HEK293T (cell line): ENCODE data around the gene IGF1R.

Source experiments
- CTBP1 ChIP-seq: fragments of 450-650 bp; IDR thresholded peaks from 2 replicates; pipeline ENCODE4 v1.6.1; 2016; ENCODE audit warnings: borderline replicate concordance
- ELF4 ChIP-seq: fragments of 450-650 bp; IDR thresholded peaks from 2 replicates; pipeline ENCODE4 v1.6.1; 2017; ENCODE audit warnings: antibody characterized with exemption
- FOXA1 ChIP-seq: fragments of 450-650 bp; IDR thresholded peaks from 2 replicates; pipeline ENCODE4 v1.6.1; 2016; ENCODE audit warnings: mild to moderate bottlenecking
- FOXM1 ChIP-seq: fragments of 450-650 bp; IDR thresholded peaks from 2 replicates; pipeline ENCODE4 v1.6.1; 2017; ENCODE audit warnings: mild to moderate bottlenecking, borderline replicate concordance
- HDGF ChIP-seq: fragments of 450-650 bp; IDR thresholded peaks from 2 replicates; pipeline ENCODE4 v1.6.1; 2017; ENCODE audit warnings: antibody characterized with exemption, borderline replicate concordance
- L3MBTL2 ChIP-seq: fragments of 450-650 bp; conservative IDR thresholded peaks from 2 replicates; pipeline ENCODE4 v1.6.1; 2016; ENCODE audit warnings: mild to moderate bottlenecking
- SP1 ChIP-seq: fragments of 450-650 bp; IDR thresholded peaks from 2 replicates; pipeline ENCODE4 v1.6.1; 2017
- SUZ12 ChIP-seq: fragments of 450-650 bp; IDR thresholded peaks from 2 replicates; pipeline ENCODE4 v1.6.1; 2016; ENCODE audit warnings: mild to moderate bottlenecking
- TARDBP ChIP-seq: fragments of 450-650 bp; IDR thresholded peaks from 2 replicates; pipeline ENCODE4 v1.6.1; 2016
- ZNF384 ChIP-seq: fragments of 450-650 bp; IDR thresholded peaks from 2 replicates; pipeline ENCODE4 v1.6.1; 2016
- TF ChIP-seq, protein P1 (sequence below): fragments of 450-650 bp; IDR thresholded peaks from 2 replicates; pipeline ENCODE4 v1.6.1; 2016

DNA sequence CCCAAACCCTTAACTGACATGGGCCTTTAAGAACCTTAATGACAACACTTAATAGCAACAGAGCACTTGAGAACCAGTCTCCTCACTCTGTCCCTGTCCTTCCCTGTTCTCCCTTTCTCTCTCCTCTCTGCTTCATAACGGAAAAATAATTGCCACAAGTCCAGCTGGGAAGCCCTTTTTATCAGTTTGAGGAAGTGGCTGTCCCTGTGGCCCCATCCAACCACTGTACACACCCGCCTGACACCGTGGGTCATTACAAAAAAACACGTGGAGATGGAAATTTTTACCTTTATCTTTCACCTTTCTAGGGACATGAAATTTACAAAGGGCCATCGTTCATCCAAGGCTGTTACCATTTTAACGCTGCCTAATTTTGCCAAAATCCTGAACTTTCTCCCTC, 309.3 kb downstream of the IGF1R start:
- TF ChIP-seq FOXM1, result no peak
- no peak for TF ChIP-seq CTBP1
- no peak for TF ChIP-seq SP1
- TF ChIP-seq HDGF, result no peak
- no peak for TF ChIP-seq TARDBP
- no peak for TF ChIP-seq ELF4
- TF ChIP-seq SUZ12, result no peak
- TF ChIP-seq, protein P1, sequence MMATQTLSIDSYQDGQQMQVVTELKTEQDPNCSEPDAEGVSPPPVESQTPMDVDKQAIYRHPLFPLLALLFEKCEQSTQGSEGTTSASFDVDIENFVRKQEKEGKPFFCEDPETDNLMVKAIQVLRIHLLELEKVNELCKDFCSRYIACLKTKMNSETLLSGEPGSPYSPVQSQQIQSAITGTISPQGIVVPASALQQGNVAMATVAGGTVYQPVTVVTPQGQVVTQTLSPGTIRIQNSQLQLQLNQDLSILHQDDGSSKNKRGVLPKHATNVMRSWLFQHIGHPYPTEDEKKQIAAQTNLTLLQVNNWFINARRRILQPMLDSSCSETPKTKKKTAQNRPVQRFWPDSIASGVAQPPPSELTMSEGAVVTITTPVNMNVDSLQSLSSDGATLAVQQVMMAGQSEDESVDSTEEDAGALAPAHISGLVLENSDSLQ, result no peak
- no peak for TF ChIP-seq FOXA1
- TF ChIP-seq ZNF384, result no peak
- no peak for TF ChIP-seq L3MBTL2
